Activated CD4-positive, alpha-beta T cell treated with anti-CD3 and anti-CD28 coated beads, Interleukin-2, amount 50 U/mL, for 1 hour (primary cell): ENCODE data around the gene GOSR2.

Experiments used
- DNase-seq: peaks from one replicate; pipeline ENCODE4 v3.0.0-alpha.2; 2020

GOSR2 gene

GRCh38 chr17:46922804-46923635, at the start of gene GOSR2:
GOSR2 (plus strand) TSS chr17:46923160; CDS start chr17:46923193, 33 bp downstream.
- DNase-seq, result peak; percentile 87

GRCh38 chr17:46873941-46874645, 48.9 kb upstream of the GOSR2 start:
- no peak for DNase-seq

GRCh38 chr17:46874906-46875305, 48.1 kb upstream of the GOSR2 start:
- no peak for DNase-seq

GRCh38 chr17:46875849-46876352, 47.1 kb upstream of the GOSR2 start:
- DNase-seq, result no peak

GRCh38 chr17:46876353-46876887, 46.5 kb upstream of the GOSR2 start:
- DNase-seq, result no peak

GRCh38 chr17:46876926-46877325, 46.0 kb upstream of the GOSR2 start:
- no peak for DNase-seq

GRCh38 chr17:46877466-46877865, 45.5 kb upstream of the GOSR2 start:
- DNase-seq, result no peak

GRCh38 chr17:46878055-46878454, 44.9 kb upstream of the GOSR2 start:
- DNase-seq, result no peak

GRCh38 chr17:46879101-46879500, 43.9 kb upstream of the GOSR2 start:
- DNase-seq, result no peak

- DNase-seq, result no peak
Observed at GRCh38 chr17:46881015-46881414, 41.9 kb upstream of the GOSR2 start.

GRCh38 chr17:46882666-46883065, 40.3 kb upstream of the GOSR2 start:
- no peak for DNase-seq

GRCh38 chr17:46883871-46884520, 39.0 kb upstream of the GOSR2 start:
- no peak for DNase-seq

- no peak for DNase-seq
Observed at GRCh38 chr17:46884552-46884951, 38.4 kb upstream of the GOSR2 start.

- DNase-seq, result no peak
Observed at GRCh38 chr17:46885415-46886309, 37.3 kb upstream of the GOSR2 start.

- no peak for DNase-seq
Observed at GRCh38 chr17:46886310-46886663, 36.7 kb upstream of the GOSR2 start.

- no peak for DNase-seq
Observed at GRCh38 chr17:46887717-46888116, 35.2 kb upstream of the GOSR2 start.

- DNase-seq, result no peak
Observed at GRCh38 chr17:46888727-46889126, 34.2 kb upstream of the GOSR2 start.

GRCh38 chr17:46889519-46889918, 33.4 kb upstream of the GOSR2 start:
- DNase-seq, result no peak

- no peak for DNase-seq
Observed at GRCh38 chr17:46889992-46890564, 32.9 kb upstream of the GOSR2 start.

- DNase-seq, result no peak
Observed at GRCh38 chr17:46890638-46891037, 32.3 kb upstream of the GOSR2 start.

- DNase-seq, result no peak
Observed at GRCh38 chr17:46892192-46892703, 30.7 kb upstream of the GOSR2 start.

GRCh38 chr17:46894024-46894423, 28.9 kb upstream of the GOSR2 start:
- no peak for DNase-seq
